HFF-Myc (cell line): Measurements from ENCODE around the gene WDR86.
A peak's percentile ranks its signal among the peaks of the same experiment; 100 is the strongest.

Source experiments
- DNase-seq: peaks from one replicate; pipeline ENCODE4 v3.0.0-alpha.2; 2011; ENCODE audit warnings: low read depth; ENCODE audit errors: extremely low read depth
- H3K4me3 ChIP-seq: replicated peaks from 2 replicates; pipeline ENCODE4 v1.5.1; 2011; ENCODE audit warnings: low read depth, mild to moderate bottlenecking, control low read depth, low read length
- CTCF ChIP-seq: IDR thresholded peaks from 2 replicates; pipeline ENCODE4 v1.5.1; 2012; ENCODE audit warnings: mild to moderate bottlenecking, low read depth, low read length, control low read depth; ENCODE audit errors: missing control alignments

Gene WDR86

GRCh38 chr7:151366880-151367222 lies 43.0 kb downstream of the WDR86 start:
- peak; percentile 40 for DNase-seq
- TF ChIP-seq CTCF, result no peak
- H3K4me3 ChIP-seq, result no peak overlapping the region

GRCh38 chr7:151366166-151366879 lies 43.5 kb downstream of the WDR86 start:
- no peak for DNase-seq
- TF ChIP-seq CTCF, result no peak

GRCh38 chr7:151363182-151363581 lies 46.7 kb downstream of the WDR86 start:
- H3K4me3 ChIP-seq, result no peak overlapping the region
- TF ChIP-seq CTCF, result no peak
- DNase-seq, result no peak

More at GRCh38 chr7:151366166-151366879, 43.5 kb downstream of the WDR86 start:
- H3K4me3 ChIP-seq, result no peak overlapping the region

- TF ChIP-seq CTCF, result no peak
- no peak overlapping the region for H3K4me3 ChIP-seq
- DNase-seq, result no peak
These were observed 48.5 kb downstream of the WDR86 start for GRCh38 chr7:151361193-151361959.

- no peak overlapping the region for H3K4me3 ChIP-seq
- no peak for TF ChIP-seq CTCF
- DNase-seq, result no peak
These were observed 57.3 kb downstream of the WDR86 start for GRCh38 chr7:151352512-151352911.

GRCh38 chr7:151351967-151352366 lies 57.9 kb downstream of the WDR86 start:
- DNase-seq, result no peak
- TF ChIP-seq CTCF, result no peak
- no peak overlapping the region for H3K4me3 ChIP-seq
